Right lobe of liver (tissue), 6 donors: ENCODE results near the gene TRNT1. TPM values are rescaled to one million over a fixed set of nuclear protein-coding genes. Genes with fewer than 3 reads are reported as not detected.

ENCODE experiments used
- ATAC-seq, 4 donors: fragments of 200-7000 bp; cut with Tn5 transposase; one replicate each; pipeline ENCODE4 v1.9.1; 2020; ENCODE audit warnings: mild to moderate bottlenecking in 4 of 4, moderate library complexity in 4 of 4
- DNase-seq, 3 donors: peaks; one replicate each; pipeline ENCODE4 v3.0.0-alpha.2; 2020
- H3K27ac ChIP-seq, 3 donors: fragments of 200-600 bp; one replicate each; pipeline ENCODE4 v1.8.0; 2022
- H3K27me3 ChIP-seq, 2 donors: fragments of 200-600 bp; one replicate each; pipeline ENCODE4 v1.8.0; 2022
- H3K36me3 ChIP-seq, 4 donors: fragments of 200-600 bp; sonication (generic) in 1 of 4; one replicate each; pipeline versions ENCODE4 v1.5.1 to v1.8.0; 2017 to 2022; ENCODE audit warnings: control low read depth in 1 of 4
- H3K4me1 ChIP-seq, 4 donors: fragments of 200-600 bp; sonication (generic) in 1 of 4; one replicate each; pipeline versions ENCODE4 v1.5.1 to v1.8.0; 2017 to 2022; ENCODE audit warnings: control low read depth in 1 of 4
- H3K4me3 ChIP-seq, 3 donors: fragments of 200-600 bp; one replicate each; pipeline ENCODE4 v1.8.0; 2022
- H3K9me3 ChIP-seq, 4 donors: fragments of 200-600 bp; sonication (generic) in 1 of 4; one replicate each; pipeline versions ENCODE4 v1.5.1 to v1.8.0; 2017 to 2022; ENCODE audit warnings: control low read depth in 1 of 4
- POLR2A ChIP-seq: fragments of 450-650 bp; IDR thresholded peaks from one replicate; pipeline ENCODE4 v1.6.1; 2017; ENCODE audit warnings: antibody characterized with exemption, mild to moderate bottlenecking
- WGBS: methylation state at CpG from one replicate; pipeline ENCODE4 v1.1.6; 2018; ENCODE audit warnings: low coverage, low lambda C conversion rate; ENCODE audit not compliant: insufficient coverage; ENCODE audit errors: missing lambda C conversion rate; 5-methylcytosine and 5-hydroxymethylcytosine counted together
- intact Hi-C, 2 donors: fragments of 100-400 bp; cut with DNase I; formaldehyde crosslinking; loops; one replicate each; pipeline versions ENCODE4 v1.11.2 to v1.14.1; 2022
- total RNA-seq, 6 experiments: library from RNA; depleted of rRNA in 2 of 6; stranded (reverse); fragments of >200 nt in 2 of 6; fragmentation: NEBNext Ultra II Directional in 3 of 6; extraction: Animal tissue kit (Norgen Biotek cat#: 25700) in 3 of 6; gene quantifications; one replicate each; pipeline versions ENCODE4 v1.1.0 to v1.2.4, GENCODE V29; 2016 to 2023
- TF ChIP-seq, protein P1 (sequence below), 4 donors: fragments of 200-600 bp in 3 of 4; fragments of 450-650 bp in 1 of 4; IDR thresholded peaks; one replicate each; pipeline versions ENCODE4 v1.5.1 to v1.8.0; 2016 to 2022; ENCODE audit warnings: antibody characterized with exemption in 4 of 4, mild to moderate bottlenecking in 2 of 4
- donor health status: DM: no; HTN: yes; CAD: no.
- donor health status: DM: no; HTN: no; CAD: no.
- donor health status: DM: no; HTN: no; CAD: no.
- donor health status: DM: no; HTN: yes; CAD: no.
- donor health status: DM: no; HTN: yes; CAD: no.

The TRNT1 gene
- total RNA-seq, 6 experiments from 2014 or later, result 7.4 to 11.8 (median 9.1) TPM

GRCh38 chr3:3084890-3085289 lies 41.9 kb upstream of the TRNT1 start:
- Histone ChIP-seq H3K9me3 (no peaks in the 10 kb centered on the region), H3K36me3 (no peaks in the 10 kb centered on the region), H3K4me1 (no peaks in the 10 kb centered on the region), H3K27me3 (no peaks in the 10 kb centered on the region), H3K27ac (no peak overlapping the region), H3K4me3 (no peak overlapping the region)
- TF ChIP-seq, protein P1, sequence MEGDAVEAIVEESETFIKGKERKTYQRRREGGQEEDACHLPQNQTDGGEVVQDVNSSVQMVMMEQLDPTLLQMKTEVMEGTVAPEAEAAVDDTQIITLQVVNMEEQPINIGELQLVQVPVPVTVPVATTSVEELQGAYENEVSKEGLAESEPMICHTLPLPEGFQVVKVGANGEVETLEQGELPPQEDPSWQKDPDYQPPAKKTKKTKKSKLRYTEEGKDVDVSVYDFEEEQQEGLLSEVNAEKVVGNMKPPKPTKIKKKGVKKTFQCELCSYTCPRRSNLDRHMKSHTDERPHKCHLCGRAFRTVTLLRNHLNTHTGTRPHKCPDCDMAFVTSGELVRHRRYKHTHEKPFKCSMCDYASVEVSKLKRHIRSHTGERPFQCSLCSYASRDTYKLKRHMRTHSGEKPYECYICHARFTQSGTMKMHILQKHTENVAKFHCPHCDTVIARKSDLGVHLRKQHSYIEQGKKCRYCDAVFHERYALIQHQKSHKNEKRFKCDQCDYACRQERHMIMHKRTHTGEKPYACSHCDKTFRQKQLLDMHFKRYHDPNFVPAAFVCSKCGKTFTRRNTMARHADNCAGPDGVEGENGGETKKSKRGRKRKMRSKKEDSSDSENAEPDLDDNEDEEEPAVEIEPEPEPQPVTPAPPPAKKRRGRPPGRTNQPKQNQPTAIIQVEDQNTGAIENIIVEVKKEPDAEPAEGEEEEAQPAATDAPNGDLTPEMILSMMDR (IDR thresholded peaks at IDR 0.05), result no peak
- no peak for TF ChIP-seq POLR2A
- intact Hi-C loops, result no loop called here
- no CpG with 5 or more reads among the region's 3 CpGs for WGBS
- ATAC-seq (no peak), DNase-seq (no peak)

DNA sequence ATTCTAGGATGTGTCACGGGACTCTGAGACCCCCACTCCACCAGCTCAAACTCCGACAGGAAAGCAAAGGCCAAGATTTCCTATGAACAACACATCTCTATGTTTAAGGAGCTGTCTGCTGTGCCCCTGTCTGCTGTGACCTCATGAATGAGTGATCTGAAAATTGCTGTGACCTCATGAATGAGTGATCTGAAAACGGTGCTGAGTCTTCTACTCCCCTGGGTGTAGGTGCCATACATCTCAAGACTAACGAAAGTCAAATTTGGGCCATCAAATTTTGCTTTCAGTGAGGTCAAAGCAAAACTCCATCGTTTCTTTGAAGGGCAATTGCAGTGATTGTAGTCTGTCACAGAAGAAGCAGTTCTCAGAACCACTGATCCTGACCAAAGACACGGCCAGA lies 41.0 kb upstream of the TRNT1 start:
- 36% methylated on average over 6 of the region's 6 CpGs for WGBS
- DNase-seq, result no peak
- intact Hi-C loops, result no loop called here
- Histone ChIP-seq H3K4me1 (no peaks in the 10 kb centered on the region), H3K27me3 (no peaks in the 10 kb centered on the region), H3K9me3 (no peaks in the 10 kb centered on the region), H3K36me3 (no peaks in the 10 kb centered on the region), H3K4me3 (no peak overlapping the region), H3K27ac (no peak overlapping the region)
- ATAC-seq, result no peak
- no peak for TF ChIP-seq POLR2A
- TF ChIP-seq, protein P1 (IDR thresholded peaks at IDR 0.05), result no peak

DNA sequence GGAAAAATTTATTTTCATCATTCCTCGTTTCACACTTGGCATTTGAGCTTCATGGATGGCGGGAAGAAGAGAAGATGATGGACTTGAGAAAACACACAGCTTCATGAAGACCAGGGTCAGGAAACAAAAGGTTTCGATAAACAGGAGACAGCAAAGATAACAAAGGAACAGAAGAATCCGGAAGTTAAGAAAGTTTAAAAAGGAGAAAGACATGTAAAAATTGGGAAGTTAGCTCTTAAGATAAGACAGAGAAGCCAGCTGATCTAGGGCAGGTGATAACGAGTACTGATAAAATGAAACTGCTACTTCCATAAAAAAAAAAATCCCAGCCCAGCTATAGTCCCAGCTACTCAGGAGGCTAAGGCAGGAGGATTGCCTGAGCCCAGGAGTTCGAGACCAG lies 40.5 kb upstream of the TRNT1 start:
- 50% methylated on average over 6 of the region's 6 CpGs for WGBS
- ATAC-seq (no peak), DNase-seq (no peak)
- H3K27ac ChIP-seq, result no peak overlapping the region
- H3K4me3 ChIP-seq, result no peak overlapping the region
- H3K36me3 ChIP-seq, result no peaks in the 10 kb centered on the region
- intact Hi-C loops, result no loop called here
- no peaks in the 10 kb centered on the region for H3K9me3 ChIP-seq
- TF ChIP-seq, protein P1 (IDR thresholded peaks at IDR 0.05), result no peak
- TF ChIP-seq POLR2A, result no peak
- H3K27me3 ChIP-seq, result no peaks in the 10 kb centered on the region
- no peaks in the 10 kb centered on the region for H3K4me1 ChIP-seq

GRCh38 chr3:3087279-3087678 lies 39.5 kb upstream of the TRNT1 start:
- no peak overlapping the region for H3K27ac ChIP-seq
- intact Hi-C loops, result no loop called here

More at GRCh38 chr3:3087279-3087678, 39.5 kb upstream of the TRNT1 start:
- H3K4me1 ChIP-seq, result no peaks in the 10 kb centered on the region
- H3K27me3 ChIP-seq, result no peaks in the 10 kb centered on the region
- DNase-seq (no peak), ATAC-seq (no peak)
- H3K4me3 ChIP-seq, result no peak overlapping the region
- H3K36me3 ChIP-seq, result no peaks in the 10 kb centered on the region
- TF ChIP-seq POLR2A, result no peak
- TF ChIP-seq, protein P1 (IDR thresholded peaks at IDR 0.05), result no peak
- H3K9me3 ChIP-seq, result no peaks in the 10 kb centered on the region
